Activated naive CD8-positive, alpha-beta T cell treated with anti-CD3 and anti-CD28 coated beads, Interleukin-2, amount 50 U/mL, for 24 hours (primary cell): ENCODE measurements around the gene HSPA13.
"Not testable (repeated sequence)": the region's sequence is repeated elsewhere in the genome, so short reads cannot be mapped to it uniquely, and the experiment has no call there.

Experiments
- ATAC-seq: fragments of 150-1000 bp; cut with Tn5 transposase; one replicate; pipeline ENCODE4 v1.10.0; 2021
- DNase-seq: peaks from one replicate; pipeline ENCODE4 v3.0.0; 2021
- H3K27ac Mint-ChIP-seq: one replicate; pipeline ENCODE4 v1.8.0; 2021; ENCODE audit warnings: mild to moderate bottlenecking, mixed read lengths
- H3K27me3 Mint-ChIP-seq: one replicate; pipeline ENCODE4 v1.8.0; 2021; ENCODE audit warnings: mixed read lengths
- H3K36me3 Mint-ChIP-seq: one replicate; pipeline ENCODE4 v1.8.0; 2021; ENCODE audit warnings: low read depth, mixed read lengths
- H3K4me1 Mint-ChIP-seq: one replicate; pipeline ENCODE4 v1.8.0; 2021; ENCODE audit warnings: mixed read lengths
- H3K4me3 Mint-ChIP-seq: one replicate; pipeline ENCODE4 v1.8.0; 2021; ENCODE audit warnings: mild to moderate bottlenecking, moderate library complexity, mixed read lengths
- H3K9me3 Mint-ChIP-seq: one replicate; pipeline ENCODE4 v1.8.0; 2021; ENCODE audit warnings: mixed read lengths

Gene HSPA13

DNA sequence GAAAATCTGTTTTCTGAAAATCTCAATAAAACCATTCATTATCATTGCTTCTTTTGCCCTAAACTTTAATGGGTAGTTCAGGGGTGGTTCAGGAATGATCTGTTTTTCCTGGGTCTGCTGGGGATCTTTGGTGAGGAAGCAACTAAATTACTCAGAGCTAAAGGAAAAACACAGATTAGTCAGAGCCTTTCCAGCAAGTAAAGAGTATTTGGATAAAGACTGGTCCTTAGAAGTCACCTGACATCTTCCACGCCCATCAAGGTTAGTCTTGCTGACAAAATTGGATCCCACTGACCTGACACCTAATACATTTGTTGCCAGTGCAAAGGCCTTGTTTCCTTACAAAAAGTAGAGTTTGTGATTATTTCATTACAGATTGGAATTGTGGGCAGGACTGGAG is 24.2 kb downstream of the HSPA13 start:
- Mint-ChIP-seq H3K27ac (no peak overlapping the region), H3K4me3 (no peak overlapping the region), H3K9me3 (no peaks in the 10 kb centered on the region), H3K36me3 (no peaks in the 10 kb centered on the region), H3K27me3 (peaks cover 18% of the 10 kb centered on the region), H3K4me1 (no peaks in the 10 kb centered on the region)
- DNase-seq (no peak), ATAC-seq (no peak)

DNA sequence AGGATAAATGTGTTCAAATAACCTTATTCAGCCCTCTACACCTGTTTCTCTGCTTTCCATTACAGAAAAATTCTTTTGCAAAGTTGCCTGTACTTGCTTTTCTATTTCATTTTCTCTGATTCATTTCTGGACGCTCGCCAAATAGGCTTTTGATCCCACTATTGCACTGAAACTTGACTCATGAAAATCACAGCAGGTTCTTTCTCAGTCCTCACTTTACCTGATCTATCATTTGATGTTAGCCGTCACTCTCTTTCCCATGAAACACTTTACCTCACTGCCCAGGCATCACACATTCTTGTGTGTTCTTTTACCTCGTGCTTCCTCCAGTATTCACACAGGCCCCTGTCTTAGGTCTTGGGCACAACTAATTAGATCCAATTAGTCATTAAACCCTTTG is 26.2 kb downstream of the HSPA13 start:
- H3K27me3 Mint-ChIP-seq, result peaks cover 15% of the 10 kb centered on the region
- H3K9me3 Mint-ChIP-seq, result no peaks in the 10 kb centered on the region
- H3K4me3 Mint-ChIP-seq, result no peak overlapping the region
- no peaks in the 10 kb centered on the region for H3K4me1 Mint-ChIP-seq
- no peak overlapping the region for H3K27ac Mint-ChIP-seq
- H3K36me3 Mint-ChIP-seq, result no peaks in the 10 kb centered on the region
- DNase-seq, result no peak
- no peak for ATAC-seq

DNA sequence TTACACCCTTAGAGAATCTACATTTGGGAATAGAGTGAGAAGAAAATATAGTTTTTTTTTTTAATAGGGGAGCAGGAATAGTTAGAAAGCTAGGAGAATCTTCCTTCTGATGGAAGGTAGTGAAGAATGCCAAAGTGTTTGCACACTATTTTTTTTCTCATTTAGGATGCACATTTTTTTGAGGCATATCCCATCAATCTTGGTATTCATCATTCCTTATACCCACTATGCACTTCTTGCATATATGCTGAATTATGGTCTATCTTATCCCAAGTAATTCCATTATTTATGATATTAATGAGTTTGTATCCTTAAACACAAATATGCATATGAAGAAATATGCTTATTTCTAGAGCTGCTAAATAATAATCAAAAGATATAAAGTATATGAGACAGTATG is 28.4 kb downstream of the HSPA13 start:
- H3K27me3 Mint-ChIP-seq, result peaks cover 11% of the 10 kb centered on the region
- no peaks in the 10 kb centered on the region for H3K36me3 Mint-ChIP-seq
- no peak overlapping the region for H3K27ac Mint-ChIP-seq
- H3K4me1 Mint-ChIP-seq, result no peaks in the 10 kb centered on the region
- DNase-seq (no peak), ATAC-seq (no peak)
- H3K4me3 Mint-ChIP-seq, result no peak overlapping the region
- no peaks in the 10 kb centered on the region for H3K9me3 Mint-ChIP-seq

DNA sequence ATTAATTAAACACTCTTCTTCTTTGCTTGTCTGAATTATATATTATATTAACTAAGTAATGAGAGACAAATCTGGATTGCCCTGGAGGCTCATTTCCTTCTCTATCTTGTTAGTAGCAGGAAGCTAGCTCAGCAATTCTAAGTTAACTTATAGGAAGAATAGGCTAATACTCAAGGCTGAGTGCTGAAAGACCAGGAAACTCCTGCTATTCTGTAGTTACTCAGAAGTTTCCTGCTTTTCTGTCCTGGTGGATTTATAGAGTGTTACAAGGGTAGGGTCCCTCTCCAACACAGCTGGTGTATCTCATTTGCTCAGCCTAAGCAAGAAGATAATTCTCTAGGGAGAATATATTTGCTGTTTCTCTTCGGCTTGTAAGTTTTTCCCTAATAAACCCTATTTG is 29.2 kb downstream of the HSPA13 start:
- Mint-ChIP-seq H3K27ac (no peak overlapping the region), H3K27me3 (peaks cover 11% of the 10 kb centered on the region), H3K4me3 (no peak overlapping the region), H3K36me3 (no peaks in the 10 kb centered on the region), H3K9me3 (no peaks in the 10 kb centered on the region), H3K4me1 (no peaks in the 10 kb centered on the region)
- DNase-seq (no peak), ATAC-seq (no peak)

DNA sequence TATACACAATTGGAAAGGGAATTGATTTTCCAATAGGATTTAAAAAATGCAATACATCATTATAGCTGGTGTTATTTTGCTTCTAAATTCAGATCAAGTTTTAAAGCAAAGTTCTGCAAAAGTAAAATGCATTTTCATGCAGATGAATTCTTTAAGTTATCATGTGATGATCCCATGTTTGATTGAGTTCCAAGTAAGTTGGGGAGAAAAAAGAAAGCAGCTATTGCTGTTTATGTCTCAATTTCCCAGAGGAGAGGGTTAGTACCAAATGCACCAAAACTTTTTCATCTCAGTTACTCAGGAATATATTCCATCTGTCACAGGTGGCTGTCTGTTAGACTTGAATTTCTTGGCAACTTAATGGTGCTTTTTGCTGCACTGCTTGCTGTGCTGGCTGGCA is 29.7 kb downstream of the HSPA13 start:
- Mint-ChIP-seq H3K4me1 (no peaks in the 10 kb centered on the region), H3K36me3 (no peaks in the 10 kb centered on the region), H3K4me3 (no peak overlapping the region), H3K9me3 (no peaks in the 10 kb centered on the region), H3K27ac (no peak overlapping the region), H3K27me3 (peaks cover 11% of the 10 kb centered on the region)
- no peak for ATAC-seq
- no peak for DNase-seq

GRCh38 chr21:14327346-14327745 is 55.6 kb downstream of the HSPA13 start:
- not testable (repeated sequence) for ATAC-seq, H3K27ac Mint-ChIP-seq, H3K4me3 Mint-ChIP-seq, H3K9me3 Mint-ChIP-seq, H3K4me1 Mint-ChIP-seq, H3K36me3 Mint-ChIP-seq, DNase-seq
- H3K27me3 Mint-ChIP-seq, result peaks cover 14% of the 10 kb centered on the region

DNA sequence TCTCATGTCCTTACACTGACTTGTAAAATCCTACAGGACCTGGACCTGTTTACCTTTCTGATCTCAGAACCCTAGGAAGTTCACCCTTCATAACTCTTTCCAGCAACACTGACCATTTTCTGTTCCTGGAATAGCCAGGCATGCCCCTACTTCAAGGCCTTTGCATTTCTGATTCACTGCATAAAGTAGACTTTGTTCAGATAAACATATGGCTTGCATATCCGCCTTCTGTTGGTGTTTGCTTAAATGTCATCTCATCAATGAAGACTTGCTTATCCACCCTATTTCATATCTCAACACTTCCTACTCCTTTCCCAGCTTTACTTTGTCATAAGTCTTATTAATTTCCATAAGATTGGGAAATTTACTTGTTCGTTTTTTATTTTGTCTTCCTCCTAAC is 57.4 kb downstream of the HSPA13 start:
- H3K27ac Mint-ChIP-seq, result no peak overlapping the region
- peaks cover 14% of the 10 kb centered on the region for H3K27me3 Mint-ChIP-seq
- DNase-seq, result no peak

More for the DNA sequence above, 57.4 kb downstream of the HSPA13 start:
- H3K4me3 Mint-ChIP-seq, result no peak overlapping the region
- no peaks in the 10 kb centered on the region for H3K4me1 Mint-ChIP-seq
- H3K36me3 Mint-ChIP-seq, result no peaks in the 10 kb centered on the region
- H3K9me3 Mint-ChIP-seq, result no peaks in the 10 kb centered on the region
- ATAC-seq, result no peak
